ENCODE measurements around the gene MGAT3.

Gene MGAT3

GRCh38 chr22:39454385-39454871 lies 2.4 kb upstream of the MGAT3 start:
- Histone ChIP-seq H3K9me3 (ENCODE audit: insufficient read depth, low read length) (no peaks in the 10 kb centered on the region), H3K27me3 (ENCODE audit: low read length) (no peaks in the 10 kb centered on the region), H3K4me2 (ENCODE audit: low read depth, low read length, poor library complexity, severe bottlenecking) (peak overlapping the region; percentile 92), H3K9ac (ENCODE audit: low read length) (peak overlapping the region; percentile 78), H3K79me2 (ENCODE audit: insufficient read depth, low read length) (peaks cover 90% of the 10 kb centered on the region), H3K36me3 (ENCODE audit: low read length) (no peaks in the 10 kb centered on the region; the same call in 1 of the 2 replicates), H3K4me3 (ENCODE audit: insufficient read depth, low read length, poor library complexity, severe bottlenecking) (peak overlapping the region; percentile 65), H3K9me2 (replicated peaks; ENCODE audit: insufficient read depth, low read length) (no peaks in the 10 kb centered on the region), H4K20me1 (ENCODE audit: low read depth, low read length) (no peaks in the 10 kb centered on the region), H2AFZ (ENCODE audit: low read depth, low read length, severe bottlenecking) (no peak overlapping the region), H3K27ac (ENCODE audit: low read depth, low read length) (peak overlapping the region; percentile 98), H3F3A (ENCODE audit: insufficient read depth) (peaks cover 70% of the 10 kb centered on the region)
- TF ChIP-seq CTCF (IDR thresholded peaks at IDR 0.05; ENCODE audit: insufficient read depth, low read length, poor library complexity, severe bottlenecking) (no peak), EZH2phosphoT487 (conservative IDR thresholded peaks at IDR 0.05; ENCODE audit: low read length) (no peak)

DNA sequence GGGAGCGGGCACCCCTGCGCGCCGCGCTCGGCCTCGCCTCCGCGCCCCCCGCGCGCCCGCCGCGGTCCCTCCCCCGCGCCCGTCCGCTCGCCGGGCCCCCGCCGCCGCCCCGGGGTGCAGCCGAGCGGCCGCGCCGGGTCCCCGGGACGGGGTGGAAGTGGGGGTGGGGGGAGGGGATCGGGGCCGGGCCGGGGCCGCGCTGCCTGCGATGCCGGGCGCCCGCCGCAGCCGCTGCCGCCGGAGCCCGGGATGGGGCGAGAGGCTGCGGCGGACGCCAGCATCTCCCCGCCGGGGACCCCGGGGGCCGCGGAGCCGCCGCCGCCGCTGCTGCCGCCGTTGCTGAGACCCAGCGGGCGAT lies 365 bp downstream of the MGAT3 start:
- H4K20me1 ChIP-seq (ENCODE audit: low read depth, low read length), result no peaks in the 10 kb centered on the region
- H3K9me2 ChIP-seq (replicated peaks; ENCODE audit: insufficient read depth, low read length), result no peaks in the 10 kb centered on the region
- TF ChIP-seq EZH2phosphoT487 (conservative IDR thresholded peaks at IDR 0.05; ENCODE audit: low read length) (no peak), CTCF (IDR thresholded peaks at IDR 0.05; ENCODE audit: insufficient read depth, low read length, poor library complexity, severe bottlenecking) (no peak)
- no peaks in the 10 kb centered on the region for H3K9me3 ChIP-seq (ENCODE audit: insufficient read depth, low read length)
- H3K4me2 ChIP-seq (ENCODE audit: low read depth, low read length, poor library complexity, severe bottlenecking), result peak overlapping the region; percentile 93
- peak overlapping the region; percentile 74 for H3K4me3 ChIP-seq (ENCODE audit: insufficient read depth, low read length, poor library complexity, severe bottlenecking)
- peak overlapping the region; percentile 95 for H3K9ac ChIP-seq (ENCODE audit: low read length)
- H3K79me2 ChIP-seq (ENCODE audit: insufficient read depth, low read length), result peaks cover 93% of the 10 kb centered on the region
- H3F3A ChIP-seq (ENCODE audit: insufficient read depth), result peaks cover 71% of the 10 kb centered on the region
- no peaks in the 10 kb centered on the region for H3K27me3 ChIP-seq (ENCODE audit: low read length)
- no peak overlapping the region for H2AFZ ChIP-seq (ENCODE audit: low read depth, low read length, severe bottlenecking)
- H3K27ac ChIP-seq (ENCODE audit: low read depth, low read length), result peak overlapping the region; percentile 95
- H3K36me3 ChIP-seq (ENCODE audit: low read length), result no peaks in the 10 kb centered on the region; the same call in 1 of the 2 replicates

DNA sequence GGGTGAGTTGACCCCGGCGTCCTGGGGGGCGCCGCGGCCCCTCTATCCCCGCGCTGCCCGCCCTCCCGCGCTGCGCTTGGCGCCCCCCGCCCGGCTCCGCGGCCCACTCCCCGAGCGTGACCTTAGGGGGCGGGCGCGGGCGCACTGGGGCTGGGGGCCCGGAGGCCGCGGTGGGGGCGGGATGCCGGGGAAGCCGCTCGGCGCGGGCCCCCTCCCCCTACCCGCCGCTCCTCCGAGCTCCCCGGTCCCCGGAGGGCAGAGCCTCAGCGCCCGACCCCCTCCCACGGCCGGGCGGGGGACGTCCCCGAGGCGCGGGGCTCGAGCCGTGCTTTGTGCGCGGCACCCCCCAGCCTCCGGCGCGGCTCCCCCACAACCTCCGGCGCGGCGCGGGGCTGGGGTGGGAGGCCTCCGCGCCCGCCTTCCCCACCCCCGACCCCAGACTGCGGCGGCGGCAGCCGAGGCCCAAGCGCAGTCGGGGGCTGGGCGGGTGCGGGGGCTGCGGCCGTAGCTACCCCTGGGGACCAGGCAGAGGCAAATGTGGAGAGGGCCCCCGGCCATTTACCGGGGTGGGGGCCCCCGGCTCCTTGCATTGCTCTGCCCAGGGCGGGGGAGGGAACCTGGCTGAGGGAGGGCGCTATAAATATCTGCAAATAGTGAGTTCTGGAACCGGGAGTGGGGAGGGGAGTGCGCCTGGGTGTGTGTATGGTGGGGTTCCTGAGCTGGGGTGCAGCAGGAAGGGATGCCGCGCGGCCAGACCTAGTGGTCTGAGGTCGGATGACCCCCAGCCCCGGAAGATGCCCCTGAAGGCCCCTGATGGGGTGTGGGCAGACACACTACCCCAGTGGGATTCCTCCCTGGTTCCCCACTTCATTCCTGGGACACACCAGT lies 988 bp downstream of the MGAT3 start:
- no peaks in the 10 kb centered on the region for H4K20me1 ChIP-seq (ENCODE audit: low read depth, low read length)
- H2AFZ ChIP-seq (ENCODE audit: low read depth, low read length, severe bottlenecking), result no peak overlapping the region
- H3K9me3 ChIP-seq (ENCODE audit: insufficient read depth, low read length), result no peaks in the 10 kb centered on the region
- no peaks in the 10 kb centered on the region for H3K9me2 ChIP-seq (replicated peaks; ENCODE audit: insufficient read depth, low read length)
- peak overlapping the region; percentile 74 for H3K4me3 ChIP-seq (ENCODE audit: insufficient read depth, low read length, poor library complexity, severe bottlenecking)
- peaks cover 93% of the 10 kb centered on the region for H3K79me2 ChIP-seq (ENCODE audit: insufficient read depth, low read length)
- TF ChIP-seq EZH2phosphoT487 (conservative IDR thresholded peaks at IDR 0.05; ENCODE audit: low read length), result no peak
- no peak for TF ChIP-seq CTCF (IDR thresholded peaks at IDR 0.05; ENCODE audit: insufficient read depth, low read length, poor library complexity, severe bottlenecking)
- peak overlapping the region; percentile 95 for H3K27ac ChIP-seq (ENCODE audit: low read depth, low read length)
- no peaks in the 10 kb centered on the region for H3K27me3 ChIP-seq (ENCODE audit: low read length)
- peak overlapping the region; percentile 93 for H3K4me2 ChIP-seq (ENCODE audit: low read depth, low read length, poor library complexity, severe bottlenecking)
- H3F3A ChIP-seq (ENCODE audit: insufficient read depth), result peaks cover 71% of the 10 kb centered on the region
- no peaks in the 10 kb centered on the region; the same call in 1 of the 2 replicates for H3K36me3 ChIP-seq (ENCODE audit: low read length)
- peak overlapping the region; percentile 95 for H3K9ac ChIP-seq (ENCODE audit: low read length)

Measured in SU-DHL-6 (cell line).